Stimulated activated CD8-positive, alpha-beta memory T cell treated with anti-CD3 and anti-CD28 coated beads, Interleukin-12 subunit alpha, Interleukin-12 subunit beta, amount 100 ng/mL, for 24 hours (primary cell): ENCODE data around the gene TBC1D1.

Experiments used
- DNase-seq: peaks from one replicate; pipeline ENCODE4 v3.0.0-alpha.2; 2020; ENCODE audit errors: extremely low read depth

The TBC1D1 gene

GRCh38 chr4:37924946-37925345, 34.1 kb downstream of the TBC1D1 start:
- DNase-seq, result no peak

- no peak for DNase-seq
Observed at GRCh38 chr4:37927434-37927833, 36.5 kb downstream of the TBC1D1 start.

- DNase-seq, result no peak
Observed at GRCh38 chr4:37928426-37929416, 37.8 kb downstream of the TBC1D1 start.

- DNase-seq, result no peak
Observed at GRCh38 chr4:37934096-37934495, 43.2 kb downstream of the TBC1D1 start.

- no peak for DNase-seq
Observed at GRCh38 chr4:37934609-37935008, 43.7 kb downstream of the TBC1D1 start.

GRCh38 chr4:37935026-37935425, 44.1 kb downstream of the TBC1D1 start:
- DNase-seq, result no peak

GRCh38 chr4:37936889-37937498, 46.1 kb downstream of the TBC1D1 start:
- DNase-seq, result no peak

GRCh38 chr4:37938208-37938607, 47.3 kb downstream of the TBC1D1 start:
- DNase-seq, result no peak

- no peak for DNase-seq
Observed at GRCh38 chr4:37946503-37947179, 55.8 kb downstream of the TBC1D1 start.

- no peak for DNase-seq
Observed at GRCh38 chr4:37948542-37948941, 57.7 kb downstream of the TBC1D1 start.

GRCh38 chr4:37949636-37950426, 58.9 kb downstream of the TBC1D1 start:
- DNase-seq, result no peak

GRCh38 chr4:37951461-37952352, 60.8 kb downstream of the TBC1D1 start:
- no peak for DNase-seq

- no peak for DNase-seq
Observed at GRCh38 chr4:37953156-37953555, 62.3 kb downstream of the TBC1D1 start.

GRCh38 chr4:37953620-37954293, 62.9 kb downstream of the TBC1D1 start:
- no peak for DNase-seq

GRCh38 chr4:37956941-37957340, 66.1 kb downstream of the TBC1D1 start:
- DNase-seq, result no peak

- no peak for DNase-seq
Observed at GRCh38 chr4:37958932-37959331, 68.0 kb downstream of the TBC1D1 start.

- DNase-seq, result no peak
Observed at GRCh38 chr4:37960098-37960497, 69.2 kb downstream of the TBC1D1 start, which contains the start of gene PTTG2. PTTG2 (plus strand) TSS chr4:37960398; CDS start chr4:37960435, 37 bp downstream.

- no peak for DNase-seq
Observed at GRCh38 chr4:37960679-37961450, 70.0 kb downstream of the TBC1D1 start.
